Central memory CD4-positive, alpha-beta T cell (primary cell): ENCODE data around the gene ARHGDIA.

Experiments
- DNase-seq: peaks from one replicate; pipeline ENCODE4 v3.0.0; 2022

ARHGDIA gene

GRCh38 chr17:81905993-81906392 lies 34.9 kb upstream of the ARHGDIA start:
- no peak for DNase-seq

GRCh38 chr17:81905424-81905875 lies 34.3 kb upstream of the ARHGDIA start:
- DNase-seq, result no peak

- no peak for DNase-seq
Measured at GRCh38 chr17:81904600-81905423, 33.7 kb upstream of the ARHGDIA start.

GRCh38 chr17:81903896-81904599 lies 32.9 kb upstream of the ARHGDIA start:
- DNase-seq, result no peak

- no peak for DNase-seq
Measured at GRCh38 chr17:81903415-81903831, 32.3 kb upstream of the ARHGDIA start.

GRCh38 chr17:81902653-81903414 lies 31.7 kb upstream of the ARHGDIA start:
- DNase-seq, result no peak

GRCh38 chr17:81902023-81902652 lies 31.0 kb upstream of the ARHGDIA start, which contains the start of gene NPB:
Gene NPB, plus strand, starts transcription at chr17:81902238. Its CDS starts 40 bp downstream, at chr17:81902278.
- DNase-seq, result no peak

- DNase-seq, result no peak
Measured at GRCh38 chr17:81901167-81902022, 30.3 kb upstream of the ARHGDIA start.

GRCh38 chr17:81900181-81900820 lies 29.2 kb upstream of the ARHGDIA start:
- no peak for DNase-seq

GRCh38 chr17:81899514-81900166 lies 28.5 kb upstream of the ARHGDIA start:
- no peak for DNase-seq

GRCh38 chr17:81898885-81899284 lies 27.7 kb upstream of the ARHGDIA start:
- no peak for DNase-seq

- DNase-seq, result no peak
Measured at GRCh38 chr17:81898029-81898866, 27.1 kb upstream of the ARHGDIA start.

- DNase-seq, result no peak
Measured at GRCh38 chr17:81895400-81895799, 24.3 kb upstream of the ARHGDIA start.

GRCh38 chr17:81891303-81891552 lies 20.1 kb upstream of the ARHGDIA start:
- DNase-seq, result no peak

GRCh38 chr17:81890447-81891302 lies 19.5 kb upstream of the ARHGDIA start:
- no peak for DNase-seq

- no peak for DNase-seq
Measured at GRCh38 chr17:81889602-81890001, 18.5 kb upstream of the ARHGDIA start.

GRCh38 chr17:81888988-81889595 lies 18.0 kb upstream of the ARHGDIA start:
- DNase-seq, result no peak
